Measurements from ENCODE around the gene DTHD1.

DNA sequence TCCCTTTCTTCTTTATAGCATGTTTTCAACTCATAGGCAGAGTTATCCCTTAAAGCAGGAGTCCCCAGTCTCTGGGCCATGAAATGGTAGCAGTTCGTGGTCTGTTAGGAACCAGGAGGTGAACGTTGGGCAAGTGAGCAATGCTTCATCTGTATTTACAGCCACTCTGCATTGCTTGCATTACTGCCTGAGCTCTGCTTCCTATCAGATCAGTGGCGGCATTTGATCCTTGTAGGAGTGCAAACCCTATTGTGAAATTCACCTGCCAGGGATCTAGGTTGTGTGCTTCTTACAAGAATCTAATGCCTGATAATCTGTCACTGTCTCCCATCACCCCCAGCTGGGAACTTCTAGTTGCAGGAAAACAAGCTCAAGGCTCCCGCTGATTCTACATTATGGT is 39.8 kb downstream of the DTHD1 start:
- TF ChIP-seq POLR2AphosphoS5 (IDR thresholded peaks at IDR 0.05; ENCODE audit: low read depth, low read length): no peak
- TF ChIP-seq SIN3A (IDR thresholded peaks at IDR 0.05; ENCODE audit: borderline replicate concordance, insufficient read depth, low read length): no peak

Measured in PFSK-1 (cell line).